Psoas muscle (tissue), 8 donors: ENCODE data around the gene KRT17. TPM values are rescaled to one million over a fixed set of nuclear protein-coding genes. Genes with fewer than 3 reads are reported as not detected.

ENCODE experiments used
- ATAC-seq, 4 donors: fragments of 200-7000 bp; cut with Tn5 transposase; one replicate each; pipeline ENCODE4 v1.9.1; 2020; ENCODE audit warnings: moderate library complexity in 3 of 4, mild to moderate bottlenecking in 2 of 4
- DNase-seq, 2 donors: peaks; one replicate each; pipeline ENCODE4 v3.0.0-alpha.2; 2020
- H3K27ac ChIP-seq: fragments of 200-600 bp; one replicate; pipeline ENCODE4 v1.8.0; 2022
- H3K27me3 ChIP-seq, 3 donors: fragments of 200-600 bp in 1 of 3; one replicate each; pipeline versions ENCODE4 v1.6.1 to v1.8.0; 2013 to 2022; ENCODE audit warnings: low read length in 2 of 3, mild to moderate bottlenecking in 2 of 3, moderate library complexity in 1 of 3; ENCODE audit not compliant: insufficient read depth in 3 of 3
- H3K36me3 ChIP-seq, 2 donors: fragments of 200-600 bp in 1 of 2; one replicate each; pipeline versions ENCODE4 v1.6.1 to v1.8.0; 2013 to 2022; ENCODE audit warnings: low read depth in 1 of 2, mild to moderate bottlenecking in 1 of 2, moderate library complexity in 1 of 2; ENCODE audit not compliant: insufficient read depth in 1 of 2
- H3K4me1 ChIP-seq: fragments of 200-600 bp; one replicate; pipeline ENCODE4 v1.8.0; 2022
- H3K4me3 ChIP-seq: fragments of 200-600 bp; one replicate; pipeline ENCODE4 v1.8.0; 2022; ENCODE audit warnings: mild to moderate bottlenecking
- H3K9me3 ChIP-seq: fragments of 200-600 bp; one replicate; pipeline ENCODE4 v1.8.0; 2022
- CTCF ChIP-seq: fragments of 200-600 bp; IDR thresholded peaks from one replicate; pipeline ENCODE4 v1.8.0; 2022; ENCODE audit warnings: antibody characterized with exemption
- WGBS, 3 donors: extraction: QIAGEN DNeasy Blood & Tissue Kit; methylation state at CpG; one replicate each; pipeline versions ENCODE4 v1.1.6 to v1.1.7; 2013; 5-methylcytosine and 5-hydroxymethylcytosine counted together
- intact Hi-C, 2 donors: fragments of 100-400 bp; cut with DNase I; formaldehyde crosslinking; loops; one replicate each; pipeline versions ENCODE4 v1.11.0 to v1.14.2; 2022
- polyA plus RNA-seq, 3 donors: library from polyadenylated mRNA; stranded (reverse); fragments of 200-250 nt; gene quantifications; one replicate each; pipeline ENCODE4 v1.2.3, GENCODE V29; 2013
- total RNA-seq, 4 donors: library from RNA; stranded (reverse); fragmentation: NEBNext Ultra II Directional in 2 of 4; extraction: Animal tissue kit (Norgen Biotek cat#: 25700) in 2 of 4; gene quantifications; one replicate each; pipeline versions ENCODE4 v1.2.1 to v1.2.4, GENCODE V29; 2021 to 2023
- donor health status: healthy with polysubstance abuse.
- donor health status: DM: no; HTN: no; CAD: no; lungs with moderate emphysema.
- donor health status: Bipolar disorder and iron deficiency.
- donor health status: healthy.
- donor health status: DM: yes; HTN: yes; CAD: no.
- donor health status: DM: no; HTN: no; CAD: no.
- donor health status: DM: no; HTN: no; CAD: no.
- donor health status: DM: yes; HTN: yes; CAD: no.

Gene KRT17
- total and polyA plus RNA-seq, 7 donors = 0.10 to 0.38 (median 0.20) TPM; not detected in 4

DNA sequence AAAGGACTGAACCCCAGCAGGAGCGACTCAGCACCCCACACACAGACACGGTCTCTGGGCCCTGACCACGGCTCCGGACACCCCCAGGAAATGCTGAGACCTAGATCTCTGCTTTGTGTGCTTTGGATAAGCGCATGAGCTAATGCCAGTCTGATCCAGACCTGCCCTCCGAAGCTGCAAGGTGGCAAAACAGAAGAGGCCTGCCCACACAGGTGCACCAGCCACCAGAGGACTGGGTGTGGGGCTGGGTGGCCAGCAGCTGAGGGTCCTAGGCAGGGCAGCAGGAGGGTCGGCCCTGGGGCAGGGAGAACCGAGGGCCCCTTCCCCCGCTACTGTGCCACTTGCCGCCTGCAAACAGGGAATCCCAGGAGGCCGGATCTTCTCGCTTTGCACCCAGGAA, 33.6 kb upstream of the KRT17 start:
- no peaks in the 10 kb centered on the region for H3K9me3 ChIP-seq
- H3K27ac ChIP-seq = no peak overlapping the region
- H3K27me3 ChIP-seq = no peaks in the 10 kb centered on the region
- ATAC-seq = no peak
- no peaks in the 10 kb centered on the region for H3K36me3 ChIP-seq
- H3K4me1 ChIP-seq = no peaks in the 10 kb centered on the region
- WGBS, 3 donors = 90 to 94% (median 94%) methylated on average over 12 of the region's 12 CpGs
- no peak for TF ChIP-seq CTCF
- no peak overlapping the region for H3K4me3 ChIP-seq
- peak in 1 of 2 donors; percentile 47 for DNase-seq
- intact Hi-C loops = no loop called here

- H3K27me3 ChIP-seq = no peaks in the 10 kb centered on the region
- WGBS, 3 donors = 82 to 93% (median 84%) methylated on average over 16 of the region's 16 CpGs
- no peak overlapping the region for H3K4me3 ChIP-seq
- peak in 1 of 2 donors; percentile 18 for DNase-seq
- no peak for TF ChIP-seq CTCF
- ATAC-seq = no peak
- no peaks in the 10 kb centered on the region for H3K4me1 ChIP-seq
- intact Hi-C loops = no loop called here
- no peak overlapping the region for H3K27ac ChIP-seq
- H3K36me3 ChIP-seq = no peaks in the 10 kb centered on the region
- no peaks in the 10 kb centered on the region for H3K9me3 ChIP-seq
Measured at GRCh38 chr17:41657176-41657754, 32.9 kb upstream of the KRT17 start.

DNA sequence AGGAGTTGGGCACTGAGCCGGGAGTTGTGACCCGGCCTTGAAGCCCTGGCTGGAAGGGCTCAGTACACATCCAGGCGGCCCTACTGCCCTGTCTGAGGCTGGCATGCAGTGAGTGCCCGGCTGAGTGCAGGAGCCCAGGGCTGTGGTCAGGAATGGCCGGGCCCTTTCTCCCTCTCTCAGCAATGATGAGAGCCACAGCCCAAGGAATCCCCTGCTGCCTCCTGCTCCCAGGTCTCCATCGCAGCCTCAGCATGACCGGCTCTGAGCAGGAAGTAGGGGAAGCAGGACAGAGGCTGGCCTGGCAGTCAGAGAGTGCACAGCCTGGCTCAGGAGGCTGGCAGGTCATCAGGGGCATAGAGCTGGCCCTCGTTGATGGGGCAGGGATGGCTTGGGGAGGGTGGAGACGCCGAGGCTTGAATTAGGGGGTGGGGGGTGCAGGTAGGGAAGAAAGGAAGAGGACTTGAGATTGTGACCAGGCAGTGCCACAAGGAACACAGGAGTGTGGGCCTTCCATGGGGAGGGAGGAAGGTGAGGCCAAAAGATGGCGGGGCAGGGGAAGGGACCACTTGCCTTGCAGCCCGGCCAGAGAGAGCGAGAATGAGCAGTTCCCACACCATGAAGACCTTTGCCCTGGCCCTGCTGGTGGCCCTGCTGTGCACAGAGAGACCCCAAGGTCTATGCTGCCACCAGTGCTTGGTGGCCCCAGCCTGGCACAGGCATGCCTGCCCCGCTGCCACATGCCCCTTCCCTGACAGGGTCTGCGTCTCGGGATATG, 32.1 kb upstream of the KRT17 start:
- 83 to 89% (median 85%) methylated on average over 15 to 16 of the region's 16 CpGs for WGBS, 3 donors
- intact Hi-C loops = no loop called here
- DNase-seq (no peak), ATAC-seq (no peak)
- no peaks in the 10 kb centered on the region for H3K36me3 ChIP-seq
- TF ChIP-seq CTCF = no peak
- no peaks in the 10 kb centered on the region for H3K9me3 ChIP-seq
- H3K4me1 ChIP-seq = no peaks in the 10 kb centered on the region
- H3K27me3 ChIP-seq = no peaks in the 10 kb centered on the region
- no peak overlapping the region for H3K27ac ChIP-seq
- H3K4me3 ChIP-seq = no peak overlapping the region

GRCh38 chr17:41655611-41656111, 31.3 kb upstream of the KRT17 start:
- Histone ChIP-seq H3K4me3 (no peak overlapping the region), H3K36me3 (no peaks in the 10 kb centered on the region), H3K9me3 (no peaks in the 10 kb centered on the region), H3K27ac (no peak overlapping the region), H3K27me3 (no peaks in the 10 kb centered on the region), H3K4me1 (no peaks in the 10 kb centered on the region)
- intact Hi-C loops = no loop called here
- 69 to 80% (median 72%) methylated on average over 17 to 18 of the region's 18 CpGs for WGBS, 3 donors
- no peak for TF ChIP-seq CTCF
- peak in 1 of 2 donors; percentile 50 for DNase-seq
- no peak for ATAC-seq
